ENCODE data around the gene MAN2A1.

DNA sequence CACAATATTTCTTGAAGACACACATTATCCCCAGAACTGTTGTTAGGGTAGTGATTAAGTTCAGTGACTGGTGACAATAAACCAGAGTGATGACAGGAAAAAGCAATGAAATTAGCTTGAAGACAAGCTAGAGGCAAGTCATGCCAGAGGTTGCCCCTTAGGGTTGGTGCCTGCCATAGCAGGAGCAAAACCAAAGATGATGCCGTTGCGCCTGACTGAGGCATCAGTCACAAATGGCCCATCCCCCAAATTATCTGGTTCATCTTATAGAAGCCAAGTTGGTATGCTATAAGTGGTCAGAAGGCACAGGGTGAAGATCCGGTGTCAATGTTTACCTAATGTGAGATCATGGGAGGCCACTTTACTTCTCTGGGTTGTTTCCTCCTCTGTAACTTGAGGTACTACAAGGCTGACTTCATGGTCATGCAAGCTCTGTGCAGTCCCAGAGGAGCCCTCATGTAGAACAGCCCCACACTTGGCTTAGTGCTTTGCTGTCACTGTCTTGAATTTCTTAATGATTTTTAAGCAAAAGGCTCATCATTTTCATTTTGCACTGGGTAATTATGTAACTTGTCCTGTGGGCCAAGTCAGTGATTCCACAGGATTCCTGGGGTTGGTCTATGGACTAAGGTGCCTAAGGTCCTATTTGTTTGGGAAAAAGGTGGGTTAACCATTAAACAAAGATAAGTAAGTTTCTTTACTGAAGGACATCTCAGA is 211.3 kb downstream of the MAN2A1 start:
- TF ChIP-seq EZH2 (IDR thresholded peaks at IDR 0.05; ENCODE audit: borderline replicate concordance, low read length) = no peak
- no peak for TF ChIP-seq CTCF (IDR thresholded peaks at IDR 0.05; ENCODE audit: low read length)
